NCI-H1092 (cell line): ENCODE measurements around the gene MED13L.

ENCODE experiments used
- DNase-seq: peaks from one replicate; lab custom pipeline; 2025; lab: John Stamatoyannopoulos, UW

MED13L gene

DNA sequence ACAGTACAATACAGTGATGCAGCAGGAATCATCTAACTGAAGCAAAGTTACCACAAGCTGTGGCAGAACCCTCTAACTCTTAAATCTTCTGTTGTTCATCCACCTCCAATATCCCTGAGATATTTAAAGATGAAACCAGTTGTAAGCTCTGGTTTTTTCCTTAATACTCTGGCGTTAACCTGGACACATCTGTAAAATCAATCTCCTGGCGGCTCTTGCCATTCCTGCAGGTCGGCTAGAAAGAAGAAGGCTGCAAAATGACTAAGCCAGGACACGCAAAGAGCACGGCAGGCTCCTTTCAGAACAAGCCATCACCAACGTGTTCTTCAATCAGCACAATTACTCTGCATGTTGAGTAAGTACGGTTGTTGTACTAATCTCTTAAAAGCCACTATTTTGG is 309.3 kb downstream of the MED13L start:
- DNase-seq = no peak

DNA sequence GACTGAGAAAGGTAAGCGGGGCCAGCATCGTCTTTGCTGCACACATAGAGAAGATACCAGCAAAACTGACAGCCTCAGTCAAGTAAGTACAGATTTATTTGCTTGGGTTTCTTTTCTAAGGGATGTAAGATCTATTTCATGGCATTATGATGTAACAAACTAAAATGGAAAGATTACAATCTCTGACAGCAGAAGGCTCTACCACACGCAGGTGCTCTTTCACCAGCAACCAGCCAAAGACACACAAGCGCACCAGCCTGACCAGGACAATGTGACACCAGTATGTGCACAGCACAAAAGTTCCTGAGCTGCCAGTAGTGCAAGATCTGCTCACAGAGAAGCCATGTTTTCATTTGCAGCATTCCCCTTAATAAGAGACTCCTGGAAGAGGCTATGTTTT is 311.1 kb downstream of the MED13L start:
- no peak for DNase-seq

DNA sequence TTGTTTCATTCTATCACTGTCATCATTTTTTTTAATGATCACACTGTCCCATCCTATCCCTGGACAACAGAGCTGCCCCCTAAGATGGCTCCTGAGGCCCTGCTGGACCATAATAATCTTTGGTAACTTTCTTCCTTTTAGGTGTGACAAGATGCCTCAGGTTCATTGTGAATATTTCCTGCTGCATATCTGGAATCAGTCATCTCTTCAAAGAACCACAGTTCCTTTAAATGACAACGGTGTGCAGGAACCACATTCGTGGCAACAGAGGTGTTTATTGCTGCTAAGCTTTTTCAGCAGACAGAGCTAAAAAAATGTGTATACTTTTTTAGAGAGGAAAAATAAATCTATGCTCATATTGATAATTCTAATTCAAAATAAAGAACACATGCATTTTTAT is 312.9 kb downstream of the MED13L start:
- no peak for DNase-seq

DNA sequence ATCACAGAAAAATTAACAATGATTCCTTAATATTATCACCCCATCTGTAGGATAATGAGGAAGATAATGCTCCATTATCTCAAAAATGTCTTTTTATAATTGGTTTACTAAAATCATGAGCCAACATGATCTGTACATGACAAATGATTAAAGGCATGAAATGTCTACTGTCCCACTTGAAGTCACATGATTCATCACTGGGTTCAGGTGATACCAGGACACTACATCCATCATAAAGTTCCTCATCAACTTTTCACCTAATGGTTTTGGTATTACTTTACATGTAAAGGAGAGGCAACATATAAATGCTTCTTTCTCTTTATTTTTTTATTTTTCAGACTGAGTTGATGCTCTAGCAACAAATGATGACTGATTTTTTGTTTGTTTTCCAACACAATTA is 313.3 kb downstream of the MED13L start:
- DNase-seq = no peak

DNA sequence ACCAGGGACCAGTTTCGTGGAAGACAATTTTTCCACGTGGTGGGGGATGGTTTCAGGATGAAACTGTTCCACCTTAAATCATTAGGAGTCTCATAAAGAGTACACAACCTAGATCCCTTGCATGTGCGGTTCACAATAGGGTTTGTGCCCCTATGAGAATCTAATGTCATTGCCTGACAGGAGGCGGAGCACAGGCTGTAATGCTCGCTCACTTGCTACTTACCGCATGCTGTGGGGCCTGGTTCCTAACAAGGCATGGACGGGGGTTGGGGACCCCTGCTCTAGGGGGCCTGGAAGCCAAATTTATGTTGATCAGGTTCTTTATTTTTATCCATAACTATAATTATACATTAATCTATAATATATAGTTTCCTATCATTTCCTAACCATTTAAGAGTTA is 315.3 kb downstream of the MED13L start:
- no peak for DNase-seq

DNA sequence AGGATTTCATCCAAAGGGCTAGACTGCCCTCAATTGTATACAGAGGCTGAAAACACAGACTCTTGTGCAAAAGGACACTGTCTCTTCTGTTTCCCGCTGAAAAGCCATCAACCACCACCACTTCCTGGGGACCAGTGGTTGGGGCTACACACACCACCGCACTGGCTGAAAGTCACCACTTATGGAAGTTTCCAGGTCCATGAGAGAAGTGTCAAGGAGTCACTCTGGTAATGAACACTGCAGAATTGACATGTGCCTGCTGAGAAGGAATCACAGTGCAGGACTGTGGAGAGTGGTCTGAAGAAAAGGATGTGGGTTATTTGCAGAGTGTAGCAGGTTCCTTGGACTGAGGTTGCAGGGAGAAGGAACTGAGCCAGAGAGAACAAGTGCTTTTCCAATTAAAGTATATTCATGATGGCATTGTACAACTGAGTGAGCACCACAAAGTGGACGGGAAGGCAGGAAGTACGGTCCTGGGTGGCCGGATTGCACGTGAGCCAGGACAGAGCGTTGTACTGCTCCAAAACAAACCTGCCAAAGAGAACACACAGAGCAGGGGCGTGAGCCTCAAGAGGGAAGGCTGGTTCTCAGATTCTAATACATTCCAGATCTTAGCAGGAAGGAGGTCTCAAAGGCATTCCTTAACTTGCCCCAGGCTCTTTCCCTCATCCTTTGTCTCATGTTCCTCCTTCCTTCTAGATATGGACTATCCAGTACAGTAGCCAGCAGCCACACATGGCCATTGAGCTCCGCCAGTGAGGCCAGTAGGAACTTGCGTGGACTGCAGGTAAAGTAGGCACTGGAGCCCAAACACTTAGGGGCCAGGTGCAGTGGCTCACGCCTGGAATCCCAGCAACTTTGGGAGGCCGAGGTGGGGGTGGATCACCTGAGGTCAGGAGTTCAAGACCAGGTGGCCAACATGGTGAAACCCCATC is 316.4 kb downstream of the MED13L start:
- DNase-seq = no peak

DNA sequence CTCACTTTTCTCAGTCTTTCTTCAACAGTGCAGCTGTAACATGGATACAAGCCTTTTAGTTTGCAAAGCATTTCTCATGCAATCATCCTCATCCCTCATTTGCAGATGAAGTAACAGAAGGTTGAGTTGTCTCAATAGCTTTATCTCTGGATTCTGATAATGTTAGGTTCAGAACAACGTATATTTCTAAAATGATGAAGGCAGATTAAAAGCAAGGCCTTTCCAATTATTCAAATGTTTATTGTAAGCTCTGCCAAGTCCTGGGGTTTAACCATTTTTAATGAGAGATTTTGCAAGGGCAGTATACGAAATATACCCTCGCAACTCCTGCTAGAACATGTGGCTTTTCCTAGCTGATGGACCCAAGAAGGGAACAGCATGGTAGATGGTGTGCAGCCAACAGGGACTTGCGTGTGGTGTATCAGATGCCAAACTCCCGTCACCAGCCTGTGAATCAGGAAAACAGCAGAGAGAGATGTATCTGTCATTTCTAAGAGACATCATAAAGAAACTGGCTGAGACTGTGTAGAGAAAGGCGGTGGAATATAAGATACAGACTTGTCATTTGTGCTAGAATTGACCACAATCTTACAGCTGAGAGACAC is 319.7 kb downstream of the MED13L start:
- DNase-seq = no peak

DNA sequence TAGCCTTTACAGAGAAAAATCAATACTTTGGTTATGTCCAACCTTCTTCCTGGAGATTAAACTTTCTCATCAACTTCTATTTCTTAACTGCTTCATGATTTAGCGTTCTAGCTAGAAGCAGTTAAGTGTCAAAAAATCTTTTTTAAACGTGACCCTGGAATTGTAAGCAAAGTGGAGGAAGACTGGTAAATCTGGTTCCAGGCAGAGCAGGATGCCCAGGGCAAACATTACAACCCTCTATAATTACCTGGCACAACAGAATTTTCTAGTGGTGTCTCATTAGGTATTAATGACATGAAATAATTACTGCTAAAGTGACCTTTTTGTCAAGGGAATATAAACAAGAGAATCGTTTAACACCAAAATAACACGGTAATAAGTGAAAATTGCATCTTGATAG is 320.8 kb downstream of the MED13L start:
- no peak for DNase-seq

DNA sequence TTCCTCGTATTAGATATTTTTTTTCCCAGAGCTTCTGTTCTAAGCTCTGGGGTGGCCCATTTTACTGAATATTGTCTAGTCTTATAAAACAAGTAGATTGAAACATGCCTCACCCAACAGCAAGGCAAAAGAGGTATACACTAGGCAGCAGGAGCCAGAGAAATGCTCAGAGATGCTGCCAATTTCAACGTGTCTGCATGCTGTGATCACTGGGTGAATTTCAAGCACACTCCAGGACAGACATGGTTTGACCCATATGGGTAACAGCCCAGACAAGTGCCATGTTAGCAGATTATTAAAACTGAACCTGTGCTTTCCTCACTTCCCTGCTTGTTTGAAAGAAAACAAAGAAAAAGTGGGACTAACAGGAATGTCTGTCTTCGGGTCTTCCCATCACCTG is 321.3 kb downstream of the MED13L start:
- DNase-seq = no peak

DNA sequence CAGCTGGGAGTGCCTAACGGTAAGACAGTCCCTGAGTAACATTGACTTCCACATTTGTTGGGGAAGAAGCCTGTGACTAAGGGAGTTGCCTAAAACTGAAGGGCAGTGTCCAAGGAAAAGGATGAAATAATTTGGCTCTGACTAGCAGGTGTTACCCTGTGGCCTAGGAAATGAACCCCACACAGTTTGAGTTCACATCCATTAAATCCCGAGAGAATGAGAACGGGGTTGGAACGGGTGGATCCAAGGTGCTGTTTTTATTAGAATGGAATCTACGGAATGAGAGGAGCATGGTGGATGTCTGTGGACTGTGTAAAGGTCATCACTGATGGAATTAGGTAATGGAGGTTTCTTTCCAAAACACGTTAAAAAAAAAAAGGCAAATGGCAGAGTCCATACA is 324.0 kb downstream of the MED13L start:
- no peak for DNase-seq

DNA sequence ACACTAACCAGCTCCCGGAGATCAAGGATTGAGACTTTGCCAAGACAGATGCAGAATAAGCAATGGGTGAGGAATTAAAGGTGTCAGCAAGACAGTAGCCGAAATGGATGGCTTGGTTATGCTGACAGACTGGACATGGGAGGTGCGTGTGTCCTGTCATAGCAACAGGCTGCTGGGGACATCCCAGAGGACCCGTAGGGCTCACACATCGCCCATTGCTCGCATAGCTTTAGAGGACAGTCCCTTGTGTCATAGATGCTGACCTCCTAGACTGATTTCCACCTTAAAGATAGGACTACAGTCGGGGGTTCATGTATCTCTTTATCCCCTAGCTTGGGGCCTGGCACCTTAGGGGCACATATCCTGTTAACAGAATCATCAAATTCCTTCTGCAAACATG is 324.5 kb downstream of the MED13L start:
- DNase-seq = no peak

DNA sequence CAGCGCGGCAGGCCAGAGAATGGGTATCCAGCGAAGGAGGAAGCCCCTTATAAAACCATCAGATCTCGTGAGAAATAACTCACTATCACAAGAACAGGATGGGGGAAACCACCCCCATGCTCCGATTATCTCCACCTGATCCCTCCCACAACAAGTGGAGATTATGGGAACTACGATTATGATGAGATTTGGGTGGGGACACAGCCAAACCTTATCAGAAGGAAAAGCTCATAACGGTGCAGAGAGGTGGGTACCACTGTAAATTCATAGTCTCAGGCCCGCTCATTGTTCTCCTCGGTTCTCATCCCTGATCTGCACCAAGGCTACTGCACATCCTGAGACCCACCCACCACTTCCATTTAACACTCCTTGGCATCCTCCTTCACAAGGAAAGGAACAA is 326.5 kb downstream of the MED13L start:
- no peak for DNase-seq

DNA sequence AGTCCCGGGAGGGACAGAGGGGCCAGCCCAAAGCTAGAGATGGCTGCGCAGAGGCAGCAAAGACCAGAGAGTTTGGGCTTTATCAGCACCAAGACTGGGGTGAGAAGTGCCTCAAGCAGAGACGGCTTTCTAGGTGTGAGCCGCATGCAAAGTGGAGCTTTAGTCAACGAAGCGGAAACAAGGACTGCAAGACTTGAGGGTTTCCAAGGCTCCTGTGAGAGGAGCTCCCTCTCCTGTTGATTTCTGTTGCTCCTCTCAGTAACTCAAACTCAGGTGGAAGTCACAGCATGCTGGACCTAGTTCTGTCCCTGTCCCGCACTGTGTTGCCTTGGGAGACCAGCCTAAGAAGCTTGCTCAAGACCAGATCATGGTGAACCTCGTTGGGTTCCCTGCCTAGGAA is 327.8 kb downstream of the MED13L start:
- no peak for DNase-seq

DNA sequence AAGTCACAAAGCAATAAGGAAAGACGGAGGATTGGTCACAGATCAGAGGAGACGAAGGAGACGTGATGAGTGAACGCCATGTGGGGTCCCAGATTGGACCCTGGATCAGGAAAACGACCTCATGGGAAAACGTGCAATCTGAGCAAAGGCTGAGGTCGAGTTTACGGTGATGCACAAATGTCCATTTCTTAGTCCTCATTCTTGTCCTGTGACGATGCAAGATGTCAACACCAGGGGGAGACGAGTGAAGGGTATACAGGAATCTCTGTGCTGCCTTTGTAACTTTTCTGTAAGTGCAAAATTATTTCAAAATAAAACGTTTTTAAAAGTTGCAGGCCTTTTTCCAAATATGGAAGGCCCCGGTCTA is 329.8 kb downstream of the MED13L start:
- DNase-seq = no peak

DNA sequence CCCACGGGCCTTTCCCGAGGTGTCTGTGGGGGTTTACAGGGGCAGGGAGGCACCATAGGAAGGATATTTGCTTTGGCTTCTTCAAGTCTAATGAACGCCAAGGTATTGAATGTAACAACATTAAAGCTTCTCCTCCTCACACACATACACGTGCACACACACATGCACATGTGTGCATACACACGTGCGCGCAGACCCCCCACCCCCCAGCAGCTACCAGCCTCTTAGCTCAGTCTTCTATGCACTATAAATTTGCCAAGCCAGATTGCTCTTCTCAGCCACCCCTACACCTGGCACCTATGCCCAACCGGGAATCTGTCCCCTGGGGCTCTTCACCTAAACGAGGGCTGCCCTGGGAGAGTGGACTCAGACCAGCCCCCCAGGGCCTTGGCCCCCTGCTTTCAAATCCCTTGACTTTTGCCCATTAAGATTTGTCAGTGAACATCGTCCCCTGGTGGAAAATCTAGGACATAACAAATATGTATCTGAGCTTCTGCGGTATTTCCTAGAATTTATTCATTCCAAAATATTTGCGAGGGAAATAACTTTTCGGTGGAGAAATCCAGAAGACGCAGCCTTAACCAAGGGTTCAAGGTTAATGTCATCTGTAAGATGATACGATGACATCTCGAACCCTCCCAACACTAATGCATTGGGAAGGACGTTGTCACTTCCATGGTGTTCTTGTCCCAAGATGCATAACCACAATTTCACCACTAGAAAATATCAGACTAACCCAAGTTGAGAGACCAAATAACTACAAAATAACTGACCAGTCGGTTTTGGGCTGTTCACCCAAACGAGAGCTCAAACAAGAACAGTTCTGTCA is 330.4 kb downstream of the MED13L start:
- DNase-seq = no peak

DNA sequence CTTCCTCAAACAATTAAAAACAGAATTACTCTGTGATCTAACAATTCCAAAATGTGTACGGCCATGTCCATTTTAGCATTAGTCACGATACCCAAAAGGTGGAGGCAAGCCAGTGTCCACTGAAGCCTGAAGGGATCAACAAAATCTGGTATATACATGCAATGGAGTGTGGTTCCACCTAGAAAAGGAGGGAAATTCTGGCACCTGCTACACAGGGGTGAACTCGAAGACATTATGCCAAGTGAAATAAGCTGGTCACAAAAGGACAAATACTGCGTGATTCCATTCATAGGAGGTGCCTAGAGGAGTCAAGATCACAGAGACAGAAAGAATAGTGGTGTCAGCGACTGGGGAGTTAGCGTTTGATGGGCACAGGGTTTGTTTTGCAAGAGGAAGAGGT is 331.4 kb downstream of the MED13L start:
- no peak for DNase-seq

DNA sequence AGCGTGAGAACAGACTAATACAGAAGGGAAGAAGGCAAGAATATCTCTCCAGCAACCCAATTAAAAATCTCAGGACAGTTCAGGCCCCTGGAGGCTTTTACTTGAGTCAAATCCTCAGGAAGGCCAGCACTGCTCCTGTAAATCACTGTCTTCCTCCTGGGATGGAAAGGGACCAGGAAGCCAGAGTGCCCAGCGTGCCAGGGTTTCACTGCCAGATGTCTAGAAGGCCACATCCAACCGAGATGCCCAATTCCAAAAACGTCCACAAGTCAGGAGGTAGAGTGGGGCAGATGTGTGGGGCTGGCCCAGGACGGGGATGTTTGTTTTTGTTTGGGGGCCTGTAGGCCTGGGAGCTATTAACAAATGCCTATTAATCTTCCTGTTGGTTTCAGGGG is 332.0 kb downstream of the MED13L start:
- no peak for DNase-seq

DNA sequence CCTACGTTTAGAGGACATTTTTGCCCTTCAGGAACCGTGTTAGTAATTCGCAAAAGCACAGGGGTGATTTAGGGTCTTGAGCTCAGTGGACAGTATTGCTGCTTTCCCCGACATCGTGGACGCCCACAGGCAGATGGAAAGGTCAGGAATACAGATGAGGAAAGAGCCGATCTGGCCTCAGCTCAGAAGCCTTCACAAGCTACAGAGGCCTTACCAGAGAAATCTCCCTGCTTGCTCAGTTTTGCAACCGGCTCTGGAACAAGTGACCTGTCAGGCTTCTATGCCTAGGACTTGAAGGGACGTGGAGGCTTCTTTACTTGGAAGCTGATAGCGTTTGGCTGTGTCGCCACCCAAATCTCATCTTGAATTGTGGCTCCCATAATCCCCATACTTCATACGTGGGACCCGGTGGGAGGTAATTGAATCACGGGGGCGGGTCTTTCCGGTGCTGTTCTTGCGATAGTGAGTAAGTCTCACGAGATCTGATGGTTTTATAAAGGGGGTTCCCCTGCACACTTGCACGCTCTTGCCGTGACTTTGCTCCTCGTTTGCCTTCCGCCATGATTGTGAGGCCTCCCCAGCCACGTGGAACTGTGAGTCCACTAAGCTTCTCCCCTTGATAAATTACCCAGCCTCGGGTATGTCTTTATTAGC is 332.5 kb downstream of the MED13L start:
- DNase-seq = no peak

DNA sequence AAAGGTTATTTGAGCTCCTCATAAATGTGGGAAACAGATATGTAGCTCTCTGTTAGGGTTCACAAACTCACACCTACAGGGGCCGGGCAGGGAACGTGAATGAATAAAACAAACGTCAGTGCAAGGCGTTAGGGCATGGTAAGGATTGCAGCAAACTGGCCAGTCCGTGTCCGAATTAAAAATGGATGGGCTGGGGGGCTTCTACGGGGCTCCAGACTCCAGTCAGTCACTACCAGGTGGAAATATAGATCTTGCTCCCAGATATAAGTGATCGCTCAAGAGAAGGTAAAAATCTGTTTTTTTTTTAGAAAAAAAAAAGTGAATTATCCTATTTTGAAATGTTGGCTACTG is 333.1 kb downstream of the MED13L start:
- no peak for DNase-seq

DNA sequence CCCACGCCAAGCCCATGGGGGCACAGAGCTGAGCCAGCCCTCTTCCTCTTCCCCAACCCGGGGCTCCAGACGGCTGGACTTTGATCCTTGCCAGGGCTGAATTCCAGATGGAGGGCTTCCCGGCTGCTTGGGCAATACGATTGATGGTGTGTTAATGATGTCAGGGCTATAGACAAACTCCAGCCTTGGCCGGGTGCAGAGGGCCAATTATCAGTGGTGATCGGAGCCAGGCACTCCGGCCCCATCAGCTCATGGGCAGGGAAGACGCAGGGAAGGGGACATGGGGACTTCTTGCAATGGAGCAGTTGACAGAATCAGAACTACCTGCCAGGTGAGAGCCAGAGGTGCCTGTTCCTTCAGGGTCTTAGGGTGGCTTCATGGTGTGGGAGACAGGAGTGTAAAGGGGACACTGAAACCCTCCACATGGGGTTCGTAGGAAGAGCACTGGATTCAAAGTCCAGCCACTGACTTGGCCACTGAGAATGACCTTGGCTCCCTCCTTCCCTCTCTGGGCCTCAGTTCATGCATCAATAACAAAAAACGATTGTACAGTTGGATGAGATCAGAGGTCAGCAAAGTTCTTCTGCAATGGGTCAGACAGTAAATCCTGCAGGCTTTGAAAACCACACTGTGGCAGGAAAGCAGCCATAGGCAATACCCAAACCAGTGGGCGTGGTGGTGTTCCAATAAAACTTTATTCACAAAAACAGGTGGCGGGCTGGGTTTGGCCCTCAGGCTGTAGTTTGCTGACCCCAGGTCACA is 333.7 kb downstream of the MED13L start:
- no peak for DNase-seq

DNA sequence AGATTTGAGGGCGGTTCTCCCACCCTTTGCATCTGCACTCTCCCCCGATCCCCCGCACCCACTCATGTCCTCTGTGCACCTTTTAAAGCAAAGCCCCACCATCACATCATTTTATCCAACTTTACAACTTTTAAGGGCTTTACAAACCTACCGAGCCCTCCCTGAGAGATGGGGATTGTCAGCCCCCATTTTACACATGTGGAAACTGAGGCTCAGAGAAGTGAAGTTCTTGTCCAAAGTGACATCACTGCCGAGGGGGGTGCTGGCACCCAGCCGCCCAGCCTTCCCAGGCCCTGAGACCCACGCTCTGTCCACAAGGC is 334.2 kb downstream of the MED13L start:
- no peak for DNase-seq

DNA sequence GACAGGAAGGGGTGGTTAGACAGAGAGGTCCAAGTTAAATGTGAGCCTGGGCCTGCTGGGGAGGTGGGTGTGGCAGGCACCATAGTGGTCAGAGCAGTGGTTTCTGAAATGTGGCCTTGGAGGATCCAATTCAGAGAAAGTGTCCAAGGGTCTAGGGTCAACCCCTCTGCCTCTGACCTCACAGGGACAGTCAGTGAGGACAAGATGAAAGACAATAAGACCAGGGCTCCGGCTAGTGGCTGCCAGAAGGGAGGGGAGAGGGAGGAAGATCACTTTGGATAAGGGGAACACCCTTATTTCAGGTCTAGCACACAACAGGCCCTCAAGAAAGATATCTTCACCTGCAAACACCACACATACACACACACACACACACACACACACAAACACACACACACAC is 335.1 kb downstream of the MED13L start:
- no peak for DNase-seq
